Body of pancreas (tissue), 4 donors: ENCODE results near the gene GOSR2. TPM values are rescaled to one million over a fixed set of nuclear protein-coding genes. Genes with fewer than 3 reads are reported as not detected.
A peak's percentile ranks its signal among the peaks of the same experiment; 100 is the strongest.

Source experiments
- ATAC-seq: fragments of 150-250 bp; one replicate; pipeline ENCODE4 v1.9.1; 2016
- DNase-seq, 4 donors: peaks; one replicate each; pipeline ENCODE4 v3.0.0-alpha.2; 2019
- H3K27ac ChIP-seq, 4 donors: fragments of 200-600 bp; sonication (generic); 1 replicate in 3 of 4; 2 replicates in 1 of 4; pipeline versions ENCODE4 v1.5.1 to v1.6.1; 2016 to 2019; ENCODE audit warnings: mild to moderate bottlenecking in 1 of 4, mixed read lengths in 1 of 4, moderate library complexity in 1 of 4
- H3K27me3 ChIP-seq, 2 donors: fragments of 200-600 bp; sonication (generic); one replicate each; pipeline ENCODE4 v1.6.0; 2016; ENCODE audit warnings: mild to moderate bottlenecking in 1 of 2
- H3K36me3 ChIP-seq, 2 donors: fragments of 200-600 bp; sonication (generic); replicated peaks in 1 of 2; 2 replicates each; pipeline ENCODE4 v1.5.1; 2016; ENCODE audit warnings: low read depth in 2 of 2; ENCODE audit not compliant: insufficient read depth in 1 of 2
- H3K4me1 ChIP-seq: fragments of 200-600 bp; sonication (generic); one replicate; pipeline ENCODE4 v1.6.0; 2016
- H3K4me3 ChIP-seq, 2 donors: fragments of 200-600 bp; sonication (generic); 1 replicate in 1 of 2; 2 replicates in 1 of 2; pipeline ENCODE4 v1.5.1; 2016 to 2019
- H3K9me3 ChIP-seq, 3 donors: fragments of 200-600 bp; sonication (generic); 1 replicate in 2 of 3; 2 replicates in 1 of 3; pipeline ENCODE4 v1.5.1; 2016
- CTCF ChIP-seq, 7 experiments: fragments of 450-650 bp in 4 of 7; fragments of 200-600 bp in 3 of 7; sonication (generic) in 3 of 7; IDR thresholded peaks; one replicate each; pipeline ENCODE4 v1.5.1; 2016 to 2019; ENCODE audit warnings: antibody characterized with exemption in 7 of 7
- POLR2A ChIP-seq, 3 donors: fragments of 450-650 bp; IDR thresholded peaks; one replicate each; pipeline ENCODE4 v1.6.1; 2016; ENCODE audit warnings: antibody characterized with exemption in 3 of 3, mild to moderate bottlenecking in 2 of 3
- WGBS, 2 donors: methylation state at CpG; one replicate each; pipeline ENCODE4 v1.1.5; 2017; 5-methylcytosine and 5-hydroxymethylcytosine counted together
- intact Hi-C: fragments of 100-400 bp; cut with DNase I; formaldehyde crosslinking; loops from one replicate; pipeline ENCODE4 v1.15.1; 2023
- total RNA-seq, 2 donors: library from RNA; depleted of rRNA; stranded (reverse); fragments of >200 nt; gene quantifications; one replicate each; pipeline ENCODE4 v1.1.0, GENCODE V29; 2016

GOSR2 gene
- total RNA-seq, 2 donors from 2014 or later, result 41.8 to 46.5 TPM

DNA sequence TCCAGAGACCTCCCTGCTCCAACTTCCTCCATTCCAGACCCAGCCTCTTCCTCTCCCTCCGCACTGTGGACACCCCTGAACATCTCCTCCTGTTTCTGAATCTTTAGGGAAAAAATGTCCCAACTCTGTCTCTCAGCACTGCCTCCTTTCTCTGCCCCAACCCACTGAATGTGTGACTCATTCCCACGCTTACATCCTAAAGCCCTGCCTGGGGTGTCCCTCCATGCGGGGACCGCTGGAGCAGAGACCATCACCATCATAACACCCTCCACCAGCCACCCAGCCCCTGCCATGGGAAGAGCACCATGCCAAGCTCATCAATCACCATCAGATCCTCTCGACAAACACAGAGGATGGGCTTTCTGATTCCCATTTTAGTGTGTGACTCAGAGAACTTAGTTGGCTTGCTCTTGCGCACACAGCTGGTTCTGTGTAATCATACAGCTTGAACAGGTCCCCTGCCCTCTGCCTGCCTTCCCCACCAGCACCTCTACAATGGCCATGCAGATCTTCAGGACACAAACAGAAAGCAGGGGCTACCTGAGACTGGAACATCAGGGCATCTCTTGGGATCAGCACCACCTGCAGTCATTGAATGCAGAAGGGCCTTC, 45.4 kb downstream of the GOSR2 start:
- intact Hi-C loops, result no loop called here
- ATAC-seq (no peak), DNase-seq (no peak)
- Histone ChIP-seq H3K27me3 (no peaks in the 10 kb centered on the region), H3K27ac (no peak overlapping the region), H3K9me3 (no peaks in the 10 kb centered on the region), H3K36me3 (no peaks in the 10 kb centered on the region), H3K4me3 (no peak overlapping the region), H3K4me1 (peaks cover 6% of the 10 kb centered on the region)
- 85 to 88% methylated on average over 6 of the region's 6 CpGs for whole genome bisulfite sequencing, 2 donors
- TF ChIP-seq CTCF (IDR thresholded peaks at IDR 0.05), result no peak
- no peak for TF ChIP-seq POLR2A (IDR thresholded peaks at IDR 0.05)

- ATAC-seq (no peak), DNase-seq (no peak)
- H3K9me3 ChIP-seq, result no peaks in the 10 kb centered on the region
- H3K36me3 ChIP-seq, result no peaks in the 10 kb centered on the region
- H3K4me1 ChIP-seq, result peaks cover 6% of the 10 kb centered on the region
- WGBS, 2 donors, result 92 to 96% methylated on average over 8 of the region's 8 CpGs
- H3K4me3 ChIP-seq, result no peak overlapping the region
- TF ChIP-seq POLR2A (IDR thresholded peaks at IDR 0.05), result no peak
- no peak for TF ChIP-seq CTCF (IDR thresholded peaks at IDR 0.05)
- no peak overlapping the region for H3K27ac ChIP-seq
- H3K27me3 ChIP-seq, result no peaks in the 10 kb centered on the region
- intact Hi-C loops, result no loop called here
Measured at GRCh38 chr17:46968896-46969295, 45.9 kb downstream of the GOSR2 start.

- Histone ChIP-seq H3K27me3 (no peaks in the 10 kb centered on the region), H3K4me3 (no peak overlapping the region), H3K36me3 (no peaks in the 10 kb centered on the region), H3K9me3 (no peaks in the 10 kb centered on the region), H3K27ac (no peak overlapping the region), H3K4me1 (peaks cover 6% of the 10 kb centered on the region)
- 77 to 79% methylated on average over 10 of the region's 10 CpGs for WGBS, 2 donors
- DNase-seq, result no peak
- ATAC-seq, result no peak
- TF ChIP-seq POLR2A (IDR thresholded peaks at IDR 0.05) (no peak), CTCF (IDR thresholded peaks at IDR 0.05) (no peak)
- intact Hi-C loops, result no loop called here
Measured at GRCh38 chr17:46971647-46972300, 48.8 kb downstream of the GOSR2 start.

DNA sequence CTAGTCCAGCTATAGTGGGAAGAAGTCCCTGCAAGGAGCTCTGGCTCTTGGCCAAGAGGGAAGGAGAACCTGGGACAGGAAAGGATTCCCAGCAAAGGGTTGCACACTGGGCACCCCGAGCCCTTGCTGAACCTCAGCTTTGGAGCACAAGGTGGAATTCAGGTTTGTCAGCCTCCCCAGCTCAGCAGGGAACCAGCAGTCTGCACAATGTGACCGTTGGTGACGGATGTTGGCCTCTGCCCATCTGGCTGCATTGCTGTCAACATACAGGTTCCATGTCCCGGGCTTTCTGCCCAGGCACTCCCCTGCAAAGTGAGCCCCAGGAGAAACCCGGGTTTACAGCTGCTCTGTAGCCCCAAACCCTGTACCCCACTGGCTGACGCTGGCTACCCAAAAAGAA, 49.4 kb downstream of the GOSR2 start:
- WGBS, 2 donors, result 33 to 36% methylated on average over 1 to 6 of the region's 6 CpGs
- peak in 3 of 4 donors; percentile 34 to 72 (median 55) for DNase-seq
- peaks cover 6% of the 10 kb centered on the region for H3K4me1 ChIP-seq
- no peak overlapping the region for H3K27ac ChIP-seq
- intact Hi-C loops, result no loop called here
- no peak for TF ChIP-seq CTCF (IDR thresholded peaks at IDR 0.05)
- no peaks in the 10 kb centered on the region for H3K27me3 ChIP-seq
- H3K4me3 ChIP-seq, result no peak overlapping the region
- no peaks in the 10 kb centered on the region for H3K9me3 ChIP-seq
- no peaks in the 10 kb centered on the region for H3K36me3 ChIP-seq
- ATAC-seq, result no peak

DNA sequence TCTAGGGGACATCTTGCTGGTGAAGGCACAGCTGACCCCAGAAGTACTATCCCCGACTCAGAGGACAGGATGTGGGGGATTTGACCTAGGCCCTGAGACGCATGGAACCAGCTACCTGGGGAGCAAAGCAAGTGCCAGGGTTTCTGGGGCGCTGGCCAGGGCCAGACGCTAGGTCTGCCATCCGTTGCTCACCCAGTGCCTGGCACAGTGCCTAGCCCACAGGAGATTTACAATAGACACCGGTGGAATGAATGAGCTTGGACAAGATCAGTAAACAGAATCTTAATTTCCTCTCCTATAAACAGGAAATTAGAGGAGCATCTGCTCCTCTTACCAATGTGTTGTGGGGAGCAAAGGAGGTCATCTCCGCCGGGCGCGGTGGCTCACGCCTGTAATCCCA, 51.1 kb downstream of the GOSR2 start:
- Histone ChIP-seq H3K4me1 (peaks cover 17% of the 10 kb centered on the region), H3K36me3 (no peaks in the 10 kb centered on the region), H3K27ac (no peak overlapping the region), H3K4me3 (no peak overlapping the region), H3K9me3 (no peaks in the 10 kb centered on the region), H3K27me3 (peaks cover 0 to 10% of the 10 kb centered on the region in 2 donors)
- intact Hi-C loops, result no loop called here
- ATAC-seq, result no peak
- no peak for DNase-seq
- no peak for TF ChIP-seq POLR2A (IDR thresholded peaks at IDR 0.05)
- no peak for TF ChIP-seq CTCF (IDR thresholded peaks at IDR 0.05)
- WGBS, 2 donors, result 73 to 82% methylated on average over 11 of the region's 11 CpGs
